Retina (tissue), 1 donor: ENCODE measurements around the gene DMWD.

Experiments used
- DNase-seq: peaks from one replicate; pipeline ENCODE4 v3.0.0-alpha.2; 2016

DMWD gene, protein sequence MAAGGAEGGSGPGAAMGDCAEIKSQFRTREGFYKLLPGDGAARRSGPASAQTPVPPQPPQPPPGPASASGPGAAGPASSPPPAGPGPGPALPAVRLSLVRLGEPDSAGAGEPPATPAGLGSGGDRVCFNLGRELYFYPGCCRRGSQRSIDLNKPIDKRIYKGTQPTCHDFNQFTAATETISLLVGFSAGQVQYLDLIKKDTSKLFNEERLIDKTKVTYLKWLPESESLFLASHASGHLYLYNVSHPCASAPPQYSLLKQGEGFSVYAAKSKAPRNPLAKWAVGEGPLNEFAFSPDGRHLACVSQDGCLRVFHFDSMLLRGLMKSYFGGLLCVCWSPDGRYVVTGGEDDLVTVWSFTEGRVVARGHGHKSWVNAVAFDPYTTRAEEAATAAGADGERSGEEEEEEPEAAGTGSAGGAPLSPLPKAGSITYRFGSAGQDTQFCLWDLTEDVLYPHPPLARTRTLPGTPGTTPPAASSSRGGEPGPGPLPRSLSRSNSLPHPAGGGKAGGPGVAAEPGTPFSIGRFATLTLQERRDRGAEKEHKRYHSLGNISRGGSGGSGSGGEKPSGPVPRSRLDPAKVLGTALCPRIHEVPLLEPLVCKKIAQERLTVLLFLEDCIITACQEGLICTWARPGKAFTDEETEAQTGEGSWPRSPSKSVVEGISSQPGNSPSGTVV

DNA sequence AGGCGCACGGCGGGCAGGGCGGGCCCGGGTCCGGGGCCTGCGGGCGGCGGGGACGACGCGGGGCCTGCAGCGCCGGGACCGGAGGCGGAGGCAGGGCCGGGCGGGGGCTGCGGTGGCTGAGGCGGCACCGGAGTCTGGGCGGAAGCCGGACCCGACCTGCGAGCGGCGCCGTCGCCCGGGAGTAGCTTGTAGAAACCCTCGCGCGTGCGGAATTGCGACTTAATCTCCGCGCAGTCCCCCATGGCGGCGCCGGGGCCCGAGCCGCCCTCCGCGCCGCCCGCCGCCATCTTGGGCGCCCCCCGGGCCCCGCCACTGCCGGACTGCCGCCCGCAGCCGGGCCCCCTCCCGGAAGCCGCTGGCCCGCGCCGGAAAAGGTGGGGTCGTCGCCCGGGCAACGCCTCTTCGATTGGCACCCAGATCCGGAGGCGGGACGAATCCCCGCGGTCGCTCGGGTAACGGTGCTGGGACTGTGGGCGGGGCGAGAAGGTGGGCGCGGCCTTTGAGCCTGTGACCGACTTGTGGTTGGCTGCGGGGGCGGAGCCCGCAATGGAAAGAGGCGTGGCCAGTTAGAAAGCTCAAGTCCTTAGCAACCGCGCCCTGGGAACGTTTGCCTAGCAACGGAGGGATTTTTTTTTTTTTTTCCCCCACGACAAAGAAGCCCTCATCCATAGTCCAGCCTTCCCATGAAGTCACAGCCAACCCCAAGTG is at the start of gene DMWD:
Gene DMWD (minus strand): TSS at position 376 of the 708 bp plus-strand sequence. CDS start 89 bp downstream, at position 287.
- peak; percentile 99 for DNase-seq

DNA sequence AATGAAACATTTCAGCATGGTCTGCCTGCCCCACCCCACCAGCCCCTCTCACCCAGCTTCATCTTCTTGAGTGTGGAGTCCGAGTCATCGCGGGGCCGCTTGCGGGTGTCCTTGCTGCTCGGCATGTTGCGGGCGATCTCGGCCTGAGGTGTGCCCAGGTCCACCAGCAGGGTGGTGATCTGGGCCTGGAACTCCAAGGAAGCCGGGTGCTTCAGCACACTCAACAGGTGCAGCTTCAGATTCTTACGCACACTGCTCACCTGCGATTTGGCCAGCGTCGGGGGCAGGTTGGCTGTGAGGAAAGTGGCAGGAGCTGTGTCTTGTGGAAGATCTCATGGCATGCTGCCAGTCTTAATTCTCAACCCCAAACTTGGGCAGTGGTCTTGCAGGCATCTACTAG is 49.6 kb upstream of the DMWD start:
- no peak for DNase-seq

DNA sequence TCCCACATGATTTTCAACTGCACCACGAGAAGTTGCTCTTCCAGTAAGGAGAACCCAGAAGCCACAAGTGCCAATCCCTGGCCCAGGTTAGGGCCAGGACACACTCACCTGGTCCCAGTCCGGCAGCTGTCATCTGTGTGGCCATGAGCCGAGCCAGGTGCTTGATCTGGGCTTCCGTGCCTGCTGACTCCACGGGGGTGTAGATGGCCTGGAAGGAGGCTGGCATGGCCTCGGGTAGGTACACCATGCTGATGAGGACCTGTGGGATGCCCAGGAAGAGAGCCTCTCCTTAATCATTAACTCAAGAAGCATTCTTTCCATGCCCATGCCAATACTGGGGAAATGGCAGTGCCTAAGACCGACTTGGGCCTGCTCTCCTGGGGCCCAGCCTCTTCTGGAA is 42.3 kb upstream of the DMWD start:
- no peak for DNase-seq

DNA sequence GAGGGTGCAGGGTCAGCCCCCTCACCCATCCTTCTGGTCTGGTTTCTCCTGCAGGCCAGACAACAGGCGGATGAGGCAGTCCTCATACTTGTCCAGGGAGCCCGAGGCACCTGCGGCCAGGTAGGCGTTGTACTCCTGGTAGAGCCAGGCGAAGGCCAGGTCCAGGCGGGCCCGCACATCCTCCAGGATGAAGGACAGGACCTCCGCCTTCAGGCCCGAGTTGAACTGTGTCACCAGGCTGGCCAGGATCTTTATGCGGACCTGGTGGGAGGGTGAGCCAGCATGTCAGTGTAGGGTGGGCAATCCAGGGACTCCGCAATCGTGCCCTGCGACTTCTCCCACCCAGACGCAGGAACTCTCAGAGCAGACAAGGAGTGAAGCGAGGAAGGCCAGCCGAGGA is 36.3 kb upstream of the DMWD start:
- DNase-seq: no peak

DNA sequence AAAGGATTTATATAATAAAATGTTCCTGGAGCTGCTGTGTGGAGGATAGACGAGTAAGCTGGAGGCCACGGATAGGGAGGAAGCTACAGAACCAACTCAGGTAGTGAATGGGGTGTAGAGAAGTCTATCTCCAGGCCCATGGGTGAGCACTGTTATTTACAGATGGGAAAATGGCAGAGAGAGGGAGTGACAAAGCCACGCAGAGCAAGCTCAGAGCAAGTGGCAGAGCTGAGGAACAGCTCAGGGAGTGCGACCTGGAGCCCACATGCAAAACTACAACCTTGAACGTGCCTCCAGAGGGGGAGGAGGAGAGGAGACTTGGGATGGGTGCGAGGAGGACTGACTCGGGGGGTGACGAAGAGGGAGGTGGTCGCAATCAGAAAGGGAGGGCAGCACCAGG is 35.9 kb upstream of the DMWD start:
- no peak for DNase-seq

DNA sequence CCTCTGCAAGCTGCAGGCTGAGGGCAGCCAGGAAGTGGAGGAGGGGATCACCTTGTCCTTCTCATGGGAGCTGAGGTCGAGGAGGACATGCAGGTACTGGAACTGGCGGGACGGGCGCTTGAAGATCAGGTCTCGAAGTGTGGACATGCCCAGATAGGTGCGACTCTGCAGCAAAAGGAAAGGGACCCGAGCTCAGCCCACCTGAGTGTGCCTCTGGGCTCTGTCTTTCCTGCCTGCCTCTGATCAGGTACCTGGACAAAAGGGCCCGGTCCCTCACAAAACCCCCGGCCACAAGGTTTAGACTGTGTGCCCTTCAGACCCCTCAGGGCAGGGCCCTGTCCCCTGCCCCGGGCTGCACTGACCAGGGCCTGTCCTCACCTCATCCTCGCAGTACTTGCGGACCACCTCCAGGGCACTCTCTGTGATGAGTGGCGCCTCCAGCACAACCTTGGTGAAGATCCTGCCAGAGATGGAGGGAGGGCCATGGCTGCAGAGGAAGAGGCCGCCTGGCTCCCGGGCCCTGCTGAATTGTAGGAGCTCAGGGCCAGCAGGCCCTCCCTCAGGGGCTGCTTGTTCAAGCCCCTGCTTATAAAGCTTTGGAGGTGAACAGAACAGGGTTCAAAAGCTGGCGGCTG is 34.9 kb upstream of the DMWD start:
- DNase-seq: no peak

DNA sequence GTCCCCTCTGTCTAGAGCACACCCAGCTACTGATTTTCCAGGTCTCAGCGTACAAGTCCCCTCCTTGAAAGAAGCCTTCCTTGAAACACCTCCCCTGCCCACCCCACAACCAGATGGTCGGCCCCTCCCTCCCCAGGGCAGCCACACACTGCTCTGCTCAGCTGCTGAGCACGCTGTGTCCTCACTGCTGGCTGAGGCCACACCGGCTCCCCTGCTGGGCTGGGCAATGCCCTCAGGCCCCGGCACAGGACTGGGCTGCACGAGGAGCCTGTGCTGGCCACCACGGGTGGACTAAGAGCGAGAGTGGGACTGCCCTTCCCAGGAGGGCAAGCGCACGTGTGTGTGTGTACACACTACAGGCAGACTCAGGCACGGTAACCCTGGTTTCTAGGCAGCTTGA is 34.3 kb upstream of the DMWD start:
- no peak for DNase-seq

DNA sequence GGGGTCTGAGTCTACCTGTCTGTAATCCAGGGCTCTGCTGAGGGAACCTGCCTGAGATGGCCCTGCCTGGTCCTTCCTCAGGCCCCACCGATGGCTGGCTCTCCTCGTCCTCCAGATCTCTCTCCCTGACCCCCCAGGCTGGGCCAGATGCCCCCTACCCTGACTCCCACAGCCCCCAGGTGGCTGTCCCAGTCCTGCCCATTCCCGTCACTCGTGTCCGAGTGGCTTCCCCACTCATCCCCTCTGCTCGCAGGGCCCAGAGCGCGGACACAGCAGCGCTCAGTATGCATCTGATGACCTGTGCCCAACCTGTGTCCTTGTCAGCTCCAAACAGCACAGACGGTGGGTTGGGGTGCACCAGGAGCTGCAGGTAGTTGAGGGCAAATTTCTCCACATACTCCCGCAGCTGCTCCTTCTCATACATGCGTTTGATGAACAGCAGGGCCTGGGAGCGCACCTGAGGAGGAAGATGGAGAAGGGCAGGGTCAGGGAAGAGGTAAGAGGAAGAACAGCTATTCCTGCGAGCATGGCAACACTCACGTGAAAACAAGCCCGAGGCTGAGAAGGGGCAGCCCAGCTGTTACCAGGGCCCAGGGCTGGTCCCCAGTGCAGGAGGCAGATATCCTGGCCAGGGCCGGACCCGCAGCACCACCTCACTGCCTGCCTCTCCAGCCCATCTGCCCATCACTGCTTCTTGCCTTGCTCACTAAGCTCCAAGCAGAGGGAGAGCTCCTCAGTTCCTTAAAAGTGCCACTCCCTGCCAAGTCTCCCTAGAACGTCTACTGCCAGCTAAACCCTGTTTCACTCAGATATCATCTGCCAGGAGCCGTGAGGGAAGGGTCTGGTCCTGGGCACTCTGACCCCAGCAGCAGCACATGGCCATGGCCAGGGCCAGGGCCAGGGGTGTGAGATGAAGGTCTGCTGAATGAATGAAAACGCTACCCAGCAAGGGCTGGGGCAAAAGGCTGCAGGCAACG is 33.6 kb upstream of the DMWD start:
- DNase-seq: no peak

DNA sequence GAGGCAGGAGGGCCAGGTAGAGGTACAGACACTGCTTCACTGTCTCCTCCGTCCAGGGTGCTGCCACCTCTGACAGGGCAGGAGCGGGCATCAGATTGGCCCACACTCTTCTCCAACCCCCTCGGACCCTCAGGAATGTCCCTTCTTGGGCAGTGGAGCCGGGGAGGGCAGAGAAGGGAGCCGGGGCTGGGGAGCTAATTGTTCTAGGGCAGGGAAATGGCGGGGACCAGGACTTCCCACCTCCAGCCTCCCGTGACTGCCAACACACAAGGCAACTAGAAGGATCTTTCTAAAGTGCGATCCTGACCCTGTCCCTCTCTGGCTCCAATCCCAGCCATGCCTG is 32.6 kb upstream of the DMWD start:
- no peak for DNase-seq

DNA sequence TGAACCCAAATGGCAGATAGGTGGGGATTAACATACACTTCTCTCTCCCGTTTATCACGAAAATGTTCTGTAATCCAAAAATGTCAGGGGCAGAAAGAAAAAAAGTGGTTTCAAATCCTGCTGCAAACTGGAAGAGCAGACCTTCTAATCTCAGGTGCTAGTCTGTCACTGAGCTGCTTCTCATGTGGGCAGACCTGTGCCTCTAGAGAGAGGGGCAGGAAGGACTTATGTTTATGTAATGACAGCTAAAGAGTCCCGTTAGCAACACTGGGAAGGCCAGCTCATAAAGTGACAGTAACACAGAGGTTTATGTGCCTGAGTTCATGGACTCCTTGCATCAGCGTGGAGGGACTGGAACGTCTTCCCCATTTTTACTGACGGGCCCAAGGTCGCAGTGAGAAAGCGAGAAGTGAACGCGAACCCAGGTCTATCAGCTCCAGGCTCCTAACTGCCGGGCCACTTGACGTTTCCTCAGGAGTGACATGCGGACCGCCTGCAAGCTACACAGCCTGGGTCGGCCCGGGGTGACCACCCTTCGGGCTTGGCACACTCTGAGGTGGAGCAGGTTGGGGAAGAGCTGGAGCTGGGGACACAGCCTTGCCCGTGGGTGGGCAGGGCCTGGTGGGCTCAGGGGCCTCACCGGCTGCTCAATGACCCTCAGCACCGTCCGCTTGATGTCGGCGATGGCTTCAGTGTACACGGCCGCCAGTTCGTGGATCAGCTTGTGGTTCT is 32.1 kb upstream of the DMWD start:
- DNase-seq: no peak

DNA sequence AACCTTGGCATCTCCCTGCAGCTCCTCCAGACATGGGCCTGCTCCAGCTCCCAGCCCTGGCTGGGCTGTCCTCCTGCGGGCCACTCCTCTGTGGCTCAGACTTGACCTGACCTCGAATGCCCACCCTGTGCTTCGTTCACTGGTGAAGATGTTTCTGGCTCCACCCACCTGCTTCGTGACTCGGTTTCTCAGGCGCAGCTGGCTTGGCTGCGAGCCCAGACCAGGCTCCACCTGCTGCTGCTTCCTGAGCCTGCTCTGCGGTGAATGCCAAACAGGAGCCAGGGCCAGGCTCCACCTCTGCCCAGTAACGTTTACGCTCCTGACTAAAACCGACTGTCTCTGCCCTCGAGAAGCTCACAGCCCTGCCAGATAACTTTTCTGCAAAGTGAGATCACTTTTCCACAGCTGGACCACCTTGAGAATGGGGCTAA is 31.4 kb upstream of the DMWD start:
- DNase-seq: no peak

DNA sequence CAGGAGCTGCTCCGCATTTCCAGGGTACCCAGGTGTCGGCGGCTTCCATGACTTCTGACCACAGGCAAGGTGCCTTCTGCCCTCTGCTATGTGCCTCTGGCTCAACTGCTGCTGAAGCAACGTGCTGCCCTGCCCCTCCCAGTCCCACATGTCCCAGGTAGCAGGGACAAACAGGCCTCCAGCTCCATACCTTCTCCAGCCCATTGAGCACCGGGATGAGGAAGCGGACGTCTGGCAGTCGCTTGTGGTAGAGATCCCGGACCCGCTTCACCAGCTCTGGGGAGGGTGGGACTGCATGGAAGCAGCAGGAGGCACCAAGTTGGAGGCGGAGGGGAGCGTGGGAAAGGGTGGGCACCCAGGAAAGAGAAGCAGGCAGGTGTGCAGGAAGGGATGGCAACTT is 30.5 kb upstream of the DMWD start:
- DNase-seq: no peak

DNA sequence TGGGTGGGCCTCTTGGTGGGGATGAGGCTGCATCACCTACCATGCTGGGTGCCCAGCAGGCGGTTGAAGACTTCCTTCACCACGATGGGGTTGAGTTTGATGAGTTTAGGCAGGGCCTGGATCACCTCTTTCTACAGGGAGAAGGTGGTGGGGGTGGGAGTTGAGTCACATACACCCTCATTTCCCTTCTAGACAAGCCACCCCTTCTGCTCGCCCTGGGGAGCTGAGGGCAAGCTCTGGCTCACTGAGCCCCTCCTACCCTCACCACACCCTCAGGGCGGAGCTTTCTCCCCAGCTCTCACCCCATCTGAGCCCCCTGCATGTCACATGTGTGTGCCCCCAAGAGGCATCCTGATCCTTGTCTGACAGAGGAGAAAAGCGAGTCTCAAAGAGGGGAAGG is 30.1 kb upstream of the DMWD start:
- DNase-seq: no peak

DNA sequence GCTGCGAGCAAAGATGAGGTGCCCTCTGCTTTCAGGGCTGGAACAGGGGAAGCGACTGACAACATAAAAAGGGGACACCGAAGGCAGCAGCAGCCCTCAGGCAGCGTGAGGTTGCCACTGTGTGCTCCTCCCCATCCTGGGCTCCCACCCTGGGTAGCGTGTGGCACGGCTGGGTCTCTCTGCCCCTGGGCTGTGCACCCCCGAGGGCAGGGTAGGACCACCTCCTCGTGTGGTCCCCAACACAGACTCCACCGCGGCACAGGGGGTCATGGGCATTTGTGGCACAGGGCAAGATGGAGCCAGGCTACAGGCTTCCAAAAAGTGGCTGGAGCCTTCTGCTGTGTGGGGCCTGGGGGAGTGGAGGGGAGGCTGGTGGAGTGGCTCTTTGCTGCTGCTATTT is 28.9 kb upstream of the DMWD start:
- no peak for DNase-seq

DNA sequence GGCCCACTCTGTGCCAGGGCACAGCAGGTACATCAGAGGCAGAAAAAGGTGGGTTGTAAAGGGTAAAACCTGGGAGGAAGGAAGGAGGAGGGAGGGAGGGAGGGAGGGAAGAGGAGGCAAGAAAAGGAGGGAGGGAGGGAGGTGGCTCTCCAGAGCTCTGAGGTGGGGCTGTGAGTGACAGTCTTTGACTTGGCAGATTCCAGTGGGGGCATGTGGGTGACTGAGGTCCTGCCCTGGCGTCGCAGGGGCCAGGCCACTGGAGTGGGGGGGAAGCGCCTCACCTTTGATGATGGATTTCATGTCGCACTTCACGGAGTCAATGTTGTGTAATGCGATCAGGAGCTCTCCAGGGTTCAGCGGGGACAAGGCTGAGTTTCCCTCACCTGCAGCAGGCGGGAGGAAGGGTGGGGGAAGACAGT is 28.5 kb upstream of the DMWD start:
- no peak for DNase-seq

DNA sequence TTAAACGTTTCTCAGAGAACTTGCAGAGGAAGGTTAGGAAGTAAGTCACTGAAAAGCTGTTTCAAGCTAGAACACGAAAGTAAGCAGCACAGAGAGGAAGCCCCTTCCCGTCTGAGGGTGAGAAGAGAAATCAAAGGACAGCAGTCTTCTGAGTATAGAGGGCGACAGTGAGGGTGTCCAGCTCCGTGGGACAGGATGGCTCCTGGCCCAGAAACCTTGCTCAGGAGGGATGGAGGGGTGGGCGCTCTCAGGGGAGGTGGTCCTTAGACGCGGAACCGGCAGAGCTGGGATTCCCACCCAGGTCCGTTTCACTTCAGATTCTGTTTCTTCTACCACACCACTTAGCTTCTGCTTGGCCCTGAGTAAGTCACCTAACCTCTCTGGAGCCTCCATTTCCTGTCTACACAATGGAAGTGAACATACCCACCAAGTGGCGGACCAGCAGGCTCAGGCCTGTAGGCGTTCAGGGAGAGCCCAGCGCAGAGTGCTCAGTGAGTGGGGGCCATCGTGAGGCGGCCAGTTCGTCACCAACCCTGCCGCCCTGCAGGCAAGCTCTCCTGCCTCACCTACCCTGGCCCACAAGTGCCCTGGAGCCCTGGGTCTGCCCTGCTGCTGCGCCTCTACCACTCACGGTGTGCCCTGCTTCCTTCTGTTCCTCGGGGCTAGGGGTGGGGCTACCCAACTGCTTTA is 27.9 kb upstream of the DMWD start:
- no peak for DNase-seq

DNA sequence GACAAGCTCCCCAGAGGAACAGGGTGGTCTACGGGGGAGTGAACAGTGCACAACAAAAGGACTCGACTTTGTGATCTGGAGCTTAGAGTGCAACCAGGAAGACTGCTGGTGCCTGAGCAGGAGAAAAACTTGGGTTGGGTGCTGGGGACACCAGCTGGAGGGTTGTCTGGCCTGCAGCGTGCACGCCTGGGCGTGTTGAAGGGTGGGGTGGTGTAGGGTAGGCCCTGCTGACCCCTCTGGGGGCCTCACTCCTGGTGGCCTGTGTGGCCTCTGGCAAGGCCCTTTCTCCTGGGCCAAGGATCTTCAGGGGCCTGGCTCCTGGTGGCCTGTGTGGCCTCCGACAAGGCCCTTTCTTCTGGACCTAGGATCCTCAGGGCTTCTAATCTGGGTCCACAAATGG is 27.1 kb upstream of the DMWD start:
- no peak for DNase-seq

DNA sequence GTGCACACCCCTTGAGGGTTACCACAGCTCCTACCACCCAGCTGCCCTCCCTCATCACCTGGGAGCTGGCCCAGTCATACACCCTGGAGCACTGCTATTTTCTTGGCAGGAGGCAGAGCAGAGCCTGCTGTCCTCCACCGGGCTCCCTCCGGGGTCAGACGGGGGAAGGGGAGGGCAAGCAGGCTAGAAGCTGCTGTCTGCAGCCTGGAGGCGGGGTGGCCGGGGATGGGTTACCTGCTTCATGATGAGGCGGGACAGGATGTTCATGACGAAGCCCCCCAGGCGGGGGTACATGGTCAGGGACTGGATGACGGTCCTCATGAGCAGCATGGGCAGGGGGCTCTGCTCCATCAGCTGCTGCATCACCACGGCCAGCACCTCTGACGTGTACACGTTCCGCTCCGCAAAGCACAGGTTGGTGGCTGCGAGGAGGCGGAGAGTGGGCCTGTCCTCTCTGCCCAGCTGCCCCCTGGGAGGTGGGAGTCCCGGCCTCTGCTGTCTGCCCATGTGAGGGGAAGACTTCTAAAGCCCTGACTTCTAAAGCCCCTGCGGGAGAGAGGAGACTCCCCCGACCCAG is 25.2 kb upstream of the DMWD start:
- DNase-seq: no peak

DNA sequence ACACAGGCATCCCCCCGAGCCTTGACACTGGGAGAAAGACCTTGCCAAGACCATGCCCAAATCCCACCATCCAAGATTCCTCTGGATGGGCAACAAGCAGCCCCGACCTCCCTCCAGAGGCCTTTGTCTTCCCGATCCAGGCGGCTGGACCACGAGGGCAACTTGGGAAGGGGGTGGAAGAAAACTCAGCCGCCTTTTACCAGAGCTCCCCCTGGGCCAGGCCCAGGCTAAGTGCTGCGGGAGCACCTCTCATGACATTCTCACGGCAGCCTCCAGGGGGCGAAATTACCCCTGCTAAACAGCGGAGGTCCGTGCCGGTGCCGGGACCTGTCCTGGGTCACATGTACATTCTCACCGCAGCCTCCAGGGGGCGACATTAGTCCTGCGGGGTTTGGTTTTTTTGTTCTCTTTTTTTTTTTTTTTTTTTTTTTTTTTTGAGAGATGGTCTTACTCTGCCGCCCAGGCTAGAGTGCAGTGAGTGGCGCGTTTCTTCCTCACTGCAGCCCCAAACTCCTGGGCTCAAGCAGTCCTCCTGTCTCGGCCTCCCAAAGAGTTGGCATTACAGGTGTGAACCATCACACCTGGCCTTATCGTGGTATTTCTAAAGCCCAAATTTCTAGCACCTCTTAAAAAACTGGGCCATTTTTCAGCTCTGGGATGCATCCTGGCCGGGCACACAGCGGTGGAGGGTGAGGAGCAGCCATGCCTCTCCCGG is 24.5 kb upstream of the DMWD start:
- DNase-seq: peak; percentile 92
